T47D (cell line): ENCODE data around the gene HOXB7.

Experiments
- DNase-seq, 2 experiments: peaks; one replicate each; pipeline versions ENCODE4 v3.0.0 to v3.0.0-alpha.2; 2011 to 2012; ENCODE audit warnings: low read depth in 1 of 2, low spot score in 1 of 2
- JUND ChIP-seq: IDR thresholded peaks from 2 replicates; pipeline ENCODE4 v1.6.1; 2012; ENCODE audit warnings: low read depth
- in situ Hi-C: cut with HindIII; loops from 2 replicates; pipeline ENCODE4 v1.10.0; 2016; ENCODE audit warnings: low sequenced_read_pairs, low pct_unique_long_range_greater_than_20kb

The HOXB7 gene

DNA sequence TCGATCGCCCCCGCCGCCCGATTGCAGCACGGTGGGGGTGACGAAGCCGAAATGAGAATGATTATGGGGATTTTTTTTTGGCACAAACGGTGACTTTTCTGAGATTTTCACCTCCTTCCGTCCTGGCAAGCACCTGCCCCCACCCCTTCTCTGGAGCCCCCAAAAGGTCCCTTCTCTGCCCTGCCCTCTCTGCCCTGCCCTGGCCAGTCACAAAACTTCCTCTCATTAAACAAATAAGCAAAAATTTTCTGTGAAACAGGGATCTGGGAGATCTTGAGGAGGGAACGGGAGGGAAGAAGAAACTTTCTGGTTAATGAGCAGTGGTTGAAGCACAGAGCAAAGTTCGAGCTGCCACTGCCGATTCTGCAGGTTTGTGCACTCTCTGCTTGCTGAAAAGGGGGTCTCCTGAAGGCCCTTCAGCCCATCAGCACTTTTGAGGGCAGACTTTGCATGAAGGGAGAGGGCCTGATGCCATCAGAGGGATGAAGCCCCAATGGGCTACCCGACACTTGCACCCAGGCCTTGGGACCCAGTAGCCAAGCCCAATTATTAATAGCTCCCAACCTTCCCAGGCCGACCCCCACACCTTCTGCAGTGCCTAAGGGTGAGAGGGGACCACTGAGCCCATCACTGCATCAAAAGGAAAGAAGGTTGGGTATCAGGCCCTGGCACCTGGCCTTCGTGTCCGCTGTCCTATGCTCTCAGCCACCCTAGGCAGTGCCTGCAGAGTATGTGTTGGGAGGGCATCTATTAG is 5.3 kb upstream of the HOXB7 start:
- no peak for TF ChIP-seq JUND
- no peak for DNase-seq
- in situ Hi-C loops: no loop called here

DNA sequence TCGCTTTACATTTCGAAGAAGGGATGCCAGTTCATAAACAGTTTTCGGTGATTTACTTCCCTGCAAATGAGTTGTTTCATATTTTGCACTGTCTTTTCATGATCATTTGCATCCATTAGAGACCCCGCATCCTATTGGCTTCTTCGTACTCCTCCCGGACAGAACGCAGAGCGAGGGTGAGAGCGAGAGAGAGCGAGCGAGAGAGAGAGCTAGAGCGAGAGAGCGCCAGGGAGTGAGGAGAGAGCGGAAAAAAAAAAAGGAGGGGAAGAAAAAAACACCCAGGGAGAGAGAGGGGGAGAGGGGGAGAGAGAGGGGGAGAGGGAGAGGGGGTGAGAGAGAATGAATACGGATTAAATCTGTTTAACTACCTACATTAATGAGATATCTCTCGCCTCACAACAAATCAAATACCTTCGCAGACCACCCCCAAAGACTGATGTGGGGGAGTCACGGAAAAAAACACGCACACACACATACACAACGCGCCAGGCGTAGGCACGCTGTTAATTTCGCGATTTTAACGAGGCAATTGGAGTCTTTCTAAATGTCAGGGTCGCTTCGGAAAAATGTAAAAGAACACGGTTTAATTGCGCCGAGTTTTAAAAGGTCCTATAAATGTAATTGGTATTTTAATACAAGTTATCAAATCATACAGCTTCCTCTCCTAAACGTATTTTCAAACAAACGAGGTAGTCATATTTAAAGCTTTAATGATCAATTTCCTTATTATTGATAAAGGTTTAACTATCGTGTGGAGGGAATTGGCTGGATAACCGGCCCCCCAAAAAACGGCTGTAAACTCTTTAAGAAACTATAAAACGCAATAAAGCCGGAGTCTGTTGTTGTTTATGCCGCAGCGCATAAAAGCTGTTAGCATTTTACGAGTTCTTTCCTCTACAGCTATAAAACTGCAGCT is 4.5 kb upstream of the HOXB7 start, which contains the start of gene HOXB8:
Gene HOXB8 (minus strand): TSS at position 246 of the 916 bp plus-strand sequence. CDS start 588 bp downstream, outside the sequence.
- in situ Hi-C loops: no loop called here
- no peak for DNase-seq
- no peak for TF ChIP-seq JUND

DNA sequence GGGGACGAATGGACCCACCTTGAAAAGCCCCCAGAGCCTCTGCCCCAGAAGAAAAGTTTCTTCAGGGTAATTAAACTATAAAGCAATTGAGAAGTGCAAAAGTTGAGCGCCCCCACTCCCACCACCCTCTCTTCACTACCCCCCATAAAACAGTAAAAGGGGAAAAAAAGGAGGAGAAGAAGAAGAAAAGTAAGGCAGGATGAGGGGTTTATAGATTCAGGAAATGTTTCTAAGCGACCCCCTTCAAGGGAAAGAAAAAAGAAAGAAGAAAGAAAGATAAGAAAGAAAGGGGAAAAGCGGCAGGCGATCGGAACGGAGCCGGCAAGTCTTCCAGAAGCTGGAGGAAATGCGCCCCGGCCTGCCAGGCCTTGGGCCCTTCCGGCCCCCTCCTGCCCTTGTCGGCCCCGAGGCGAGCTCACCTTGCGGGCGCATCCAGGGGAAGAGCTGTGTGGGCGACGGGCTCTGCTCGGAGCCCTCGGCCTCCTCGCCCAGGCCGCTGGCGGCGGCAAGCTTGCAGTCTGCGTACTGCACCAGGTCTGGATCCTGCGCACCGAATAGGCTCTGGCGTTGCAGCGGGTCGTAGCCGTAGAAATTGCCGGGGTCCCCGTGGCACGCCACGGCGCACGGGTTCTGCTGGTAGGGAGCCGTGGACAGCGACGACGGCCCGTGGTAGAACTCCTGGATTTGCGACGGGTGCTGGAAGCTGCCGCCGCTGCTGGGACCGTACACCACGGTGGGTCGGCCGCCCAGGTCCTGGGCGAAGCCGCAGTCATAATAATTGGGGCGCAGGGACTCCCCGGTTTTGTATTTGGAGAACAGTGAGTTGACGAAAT is 3.3 kb upstream of the HOXB7 start:
- no peak for TF ChIP-seq JUND
- in situ Hi-C loops: no loop called here
- no peak for DNase-seq

DNA sequence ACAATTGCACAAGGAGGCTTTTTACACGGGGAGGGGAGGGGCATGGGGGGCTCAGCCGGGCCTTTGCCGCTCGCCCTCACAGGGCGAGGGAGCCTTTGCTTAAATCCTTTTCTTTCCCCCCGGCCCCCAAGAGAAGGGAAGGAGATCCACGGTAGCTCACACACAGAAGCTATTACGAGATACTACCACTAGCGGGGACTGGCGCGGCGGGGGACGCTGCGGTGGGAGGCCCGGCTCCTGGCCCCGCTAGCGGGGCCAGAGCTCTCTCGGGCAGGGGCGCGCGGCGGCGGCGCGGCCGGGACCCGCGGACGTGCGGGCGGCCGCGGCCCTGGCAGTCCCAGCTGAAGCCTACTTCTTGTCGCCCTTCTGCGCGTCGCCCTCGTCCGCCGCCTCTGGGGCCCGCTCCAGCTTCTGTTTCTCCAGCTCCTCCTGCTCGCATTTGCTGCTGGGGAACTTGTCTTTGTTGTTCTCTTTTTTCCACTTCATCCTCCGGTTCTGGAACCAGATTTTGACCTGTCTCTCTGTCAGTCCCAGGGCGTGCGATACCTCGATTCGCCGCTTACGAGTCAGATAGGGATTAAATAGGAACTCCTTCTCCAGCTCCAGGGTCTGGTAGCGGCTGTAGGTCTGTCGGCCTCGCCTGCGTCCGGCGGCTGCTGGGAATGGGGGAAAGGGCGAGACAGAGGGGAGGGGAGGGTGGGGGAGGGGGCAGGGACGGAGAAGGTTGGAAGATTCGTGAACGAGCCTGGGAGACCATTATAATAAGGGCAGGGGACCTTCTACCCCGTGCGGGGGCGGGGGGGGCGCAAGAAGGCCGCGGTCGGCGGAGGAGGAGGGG is 2.3 kb upstream of the HOXB7 start:
- DNase-seq: peak in 1 of 2 experiments; percentile 57
- no peak for TF ChIP-seq JUND
- in situ Hi-C loops: no loop called here

DNA sequence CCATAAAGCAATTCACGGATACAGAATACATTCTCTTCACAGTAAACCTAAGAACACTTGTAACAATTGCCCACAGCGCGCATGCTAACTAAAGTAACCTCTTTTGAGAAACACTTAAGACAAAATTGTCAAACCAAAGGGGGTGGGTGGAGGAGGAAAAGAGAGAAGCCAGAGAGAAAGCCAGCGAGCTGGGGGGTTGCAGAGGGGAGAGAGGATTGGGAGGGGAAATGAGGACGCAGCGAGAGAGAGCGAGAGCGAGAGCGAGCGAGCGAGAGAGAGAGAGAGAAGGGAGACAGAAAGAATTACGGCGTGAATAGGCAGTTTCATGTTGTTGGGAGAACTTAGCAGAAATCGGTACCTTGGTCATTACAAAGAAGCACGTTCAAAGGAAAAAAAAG is 1.6 kb upstream of the HOXB7 start:
- DNase-seq: no peak
- in situ Hi-C loops: no loop called here
- no peak for TF ChIP-seq JUND

DNA sequence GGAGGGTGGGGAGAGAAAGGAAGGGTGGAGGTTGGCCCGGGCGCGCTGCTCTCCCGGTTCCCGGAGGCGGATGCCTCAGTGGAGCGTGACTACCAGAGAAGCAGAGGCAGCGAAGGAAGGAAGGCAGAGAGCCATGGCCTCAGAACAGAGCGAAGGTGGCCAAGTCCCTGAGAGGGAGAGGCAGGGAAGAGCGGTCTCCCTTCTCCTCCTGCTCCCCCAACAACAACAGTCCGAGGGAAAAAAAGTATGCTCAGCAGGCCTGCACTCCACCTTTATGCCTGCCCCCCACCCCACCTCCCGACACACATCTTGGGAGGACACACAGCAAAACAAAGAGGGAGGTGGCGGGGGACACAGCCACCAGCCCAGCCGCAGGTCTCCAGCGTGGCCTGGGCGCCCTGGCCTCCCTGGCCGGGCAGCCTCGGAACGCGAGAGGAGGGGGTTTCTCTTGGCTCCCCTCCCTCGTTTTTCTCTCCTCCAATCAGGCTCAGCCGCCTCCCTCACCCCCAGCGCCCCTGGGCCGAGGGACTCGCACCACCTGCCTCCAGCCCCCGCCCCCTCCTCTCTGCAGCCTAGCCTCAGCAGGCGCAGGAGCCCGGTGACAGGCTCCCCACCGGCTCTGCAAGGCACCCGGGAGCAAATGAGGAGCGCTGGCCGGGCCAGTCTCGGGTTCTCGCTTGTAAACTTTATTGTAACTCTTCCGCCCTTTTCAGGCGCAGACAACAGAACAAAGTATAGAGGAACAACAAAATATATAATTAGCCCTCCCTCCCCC is 1.1 kb upstream of the HOXB7 start:
- TF ChIP-seq JUND: no peak
- in situ Hi-C loops: no loop called here
- peak in 1 of 2 experiments; percentile 60 for DNase-seq

DNA sequence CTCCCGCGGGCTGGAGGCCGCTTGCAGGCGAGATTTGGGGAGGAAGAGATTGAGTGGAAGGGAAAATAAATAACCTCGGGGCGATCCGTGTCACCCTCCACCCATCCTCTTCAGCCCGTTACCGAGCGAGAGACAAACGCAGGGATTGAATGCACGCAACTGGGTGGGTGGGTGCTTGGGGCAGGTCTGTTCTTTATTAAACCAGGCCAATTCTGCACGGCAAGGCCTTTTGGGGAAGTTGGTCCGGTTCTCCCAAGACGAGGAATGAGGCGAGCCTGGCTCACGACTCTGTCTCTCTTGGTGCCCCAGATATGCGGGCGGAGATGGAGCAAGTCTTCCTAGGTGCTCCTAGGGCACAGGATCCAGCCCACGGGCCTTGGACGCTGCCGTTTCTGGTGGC is 396 bp upstream of the HOXB7 start:
- DNase-seq: peak; percentile 60 to 70
- in situ Hi-C loops: no loop called here
- no peak for TF ChIP-seq JUND

DNA sequence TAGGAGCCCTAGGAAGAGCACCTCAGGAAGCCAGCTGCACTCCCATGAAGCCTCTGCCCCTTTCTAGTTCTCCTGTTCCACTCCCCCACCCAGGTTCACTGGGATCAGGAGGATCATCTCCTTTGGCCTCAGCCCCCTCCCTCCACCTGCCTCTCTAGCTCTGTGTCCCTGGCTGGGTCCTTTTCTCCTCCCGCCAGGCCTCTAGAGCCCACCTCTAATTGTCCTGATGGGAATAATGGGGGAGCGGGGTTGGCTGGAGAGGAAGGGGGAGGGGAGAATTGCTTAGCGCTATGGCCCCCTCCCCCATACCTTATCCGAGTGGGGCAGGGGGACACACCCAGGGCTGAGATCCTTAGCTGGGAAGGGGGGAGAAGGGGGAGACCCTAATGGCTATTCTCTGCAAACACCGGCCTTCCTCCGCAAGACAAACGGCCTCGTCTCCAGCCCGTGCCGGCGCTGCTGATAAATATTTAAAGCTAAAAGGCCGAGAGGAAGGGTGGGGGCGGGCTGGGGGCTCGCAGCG is 997 bp downstream of the HOXB7 start:
- TF ChIP-seq JUND: no peak
- no peak for DNase-seq
- in situ Hi-C loops: no loop called here

DNA sequence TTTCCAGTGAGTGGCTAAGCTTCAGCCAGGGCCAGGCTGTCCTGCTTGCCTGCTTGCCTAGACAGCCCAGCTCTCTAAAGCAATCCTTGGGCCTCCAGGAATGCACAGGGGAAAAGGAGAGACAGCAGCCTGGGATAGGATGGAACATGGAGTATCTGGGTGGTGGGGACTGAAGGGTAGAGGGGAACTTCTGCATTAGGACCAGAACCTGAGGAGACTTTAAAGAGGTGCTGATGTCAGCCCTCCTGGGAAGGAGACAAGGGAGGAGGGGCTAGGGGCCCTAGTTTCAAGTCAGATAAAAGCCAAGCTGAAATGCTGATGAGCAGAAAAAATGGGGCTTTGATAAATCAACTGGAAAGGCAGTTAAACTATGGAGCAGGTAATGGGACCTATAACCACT is 1.8 kb downstream of the HOXB7 start:
- no peak for DNase-seq
- no peak for TF ChIP-seq JUND
- in situ Hi-C loops: no loop called here

DNA sequence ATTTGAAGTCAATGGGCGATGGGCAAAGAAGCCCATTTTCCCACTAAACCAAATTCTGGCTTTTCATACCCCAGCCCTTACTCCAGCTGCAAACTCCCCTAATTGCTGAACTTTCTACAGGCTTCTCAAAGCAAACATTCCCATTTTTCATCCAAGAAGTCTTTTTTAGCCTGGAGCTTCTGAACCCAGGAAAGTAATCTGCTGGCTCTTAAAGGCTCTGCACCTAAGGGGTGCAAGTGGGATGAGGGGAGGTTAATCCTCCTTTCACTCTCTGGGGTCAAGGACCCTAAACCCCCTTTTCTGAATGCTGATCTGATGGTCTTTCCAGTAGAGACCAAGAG is 2.4 kb downstream of the HOXB7 start:
- in situ Hi-C loops: no loop called here

DNA sequence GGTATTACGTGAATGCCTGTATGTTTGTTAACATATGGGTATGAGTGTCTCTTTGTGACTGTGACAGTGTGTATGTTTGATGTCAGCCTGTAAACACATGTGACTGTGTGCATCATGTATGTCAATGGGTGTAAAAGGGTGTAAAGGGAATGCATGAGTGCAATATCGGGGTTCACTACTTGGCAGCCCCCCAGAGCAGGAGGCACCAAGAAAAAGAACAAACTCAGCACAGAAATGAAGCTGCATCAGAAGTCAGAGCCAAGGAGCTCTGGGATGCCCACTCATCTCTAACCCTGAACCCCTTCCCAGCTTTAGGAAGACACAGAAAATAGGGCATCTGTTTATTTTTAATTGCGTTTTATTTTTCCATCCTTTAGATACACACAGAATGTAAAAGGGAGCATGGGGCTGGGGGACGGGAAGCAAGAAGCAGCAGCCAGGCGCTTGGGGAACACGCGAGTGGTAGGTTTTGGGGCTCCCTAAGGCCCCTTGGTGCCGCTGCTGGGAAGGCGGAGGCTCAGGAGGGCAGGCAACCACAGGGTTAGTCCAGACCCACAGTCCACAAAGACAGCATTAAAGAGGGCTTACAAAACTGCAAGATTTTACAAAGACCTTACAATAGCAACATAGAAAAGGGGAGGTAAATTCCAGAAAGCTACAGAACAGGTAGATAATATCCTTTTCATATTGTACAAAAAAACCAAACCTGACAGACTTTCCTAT is 3.8 kb downstream of the HOXB7 start:
- in situ Hi-C loops: no loop called here
- no peak for DNase-seq
- no peak for TF ChIP-seq JUND

More for the DNA sequence above, 2.4 kb downstream of the HOXB7 start:
- no peak for TF ChIP-seq JUND
- DNase-seq: no peak
